Measurements from ENCODE around the gene LRRTM4. TPM values are rescaled to one million over a fixed set of nuclear protein-coding genes. Genes with fewer than 3 reads are reported as not detected.

The LRRTM4 gene
- total RNA-seq, 4 donors from 2014 or later: 0.09 to 1.1 (median 0.61) TPM

GRCh38 chr2:77328134-77328931 is 193.8 kb downstream of the LRRTM4 start:
- Histone ChIP-seq H3K36me3 (no peaks in the 10 kb centered on the region), H3K27ac (no peak overlapping the region), H3K27me3 (no peaks in the 10 kb centered on the region), H3K4me1 (no peaks in the 10 kb centered on the region), H3K9me3 (no peaks in the 10 kb centered on the region), H3K4me3 (no peak overlapping the region)
- ATAC-seq (no peak), DNase-seq (no peak)
- no peak for TF ChIP-seq POLR2A (IDR thresholded peaks at IDR 0.05)
- TF ChIP-seq, protein P1, sequence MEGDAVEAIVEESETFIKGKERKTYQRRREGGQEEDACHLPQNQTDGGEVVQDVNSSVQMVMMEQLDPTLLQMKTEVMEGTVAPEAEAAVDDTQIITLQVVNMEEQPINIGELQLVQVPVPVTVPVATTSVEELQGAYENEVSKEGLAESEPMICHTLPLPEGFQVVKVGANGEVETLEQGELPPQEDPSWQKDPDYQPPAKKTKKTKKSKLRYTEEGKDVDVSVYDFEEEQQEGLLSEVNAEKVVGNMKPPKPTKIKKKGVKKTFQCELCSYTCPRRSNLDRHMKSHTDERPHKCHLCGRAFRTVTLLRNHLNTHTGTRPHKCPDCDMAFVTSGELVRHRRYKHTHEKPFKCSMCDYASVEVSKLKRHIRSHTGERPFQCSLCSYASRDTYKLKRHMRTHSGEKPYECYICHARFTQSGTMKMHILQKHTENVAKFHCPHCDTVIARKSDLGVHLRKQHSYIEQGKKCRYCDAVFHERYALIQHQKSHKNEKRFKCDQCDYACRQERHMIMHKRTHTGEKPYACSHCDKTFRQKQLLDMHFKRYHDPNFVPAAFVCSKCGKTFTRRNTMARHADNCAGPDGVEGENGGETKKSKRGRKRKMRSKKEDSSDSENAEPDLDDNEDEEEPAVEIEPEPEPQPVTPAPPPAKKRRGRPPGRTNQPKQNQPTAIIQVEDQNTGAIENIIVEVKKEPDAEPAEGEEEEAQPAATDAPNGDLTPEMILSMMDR (IDR thresholded peaks at IDR 0.05 in 4 of 5, conservative IDR thresholded peaks at IDR 0.05 in 1 of 5): no peak
- intact Hi-C loops (cut with DNase I; ENCODE audit: low total_unique reads): no loop called here
- in situ Hi-C loops (cut with MboI; ENCODE audit: low sequenced_read_pairs in 4 of 4): no loop called here

- no peaks in the 10 kb centered on the region for H3K4me1 ChIP-seq
- H3K27me3 ChIP-seq: no peaks in the 10 kb centered on the region
- DNase-seq (no peak), ATAC-seq (no peak)
- H3K27ac ChIP-seq: no peak overlapping the region
- TF ChIP-seq, protein P1 (IDR thresholded peaks at IDR 0.05 in 4 of 5, conservative IDR thresholded peaks at IDR 0.05 in 1 of 5): no peak
- TF ChIP-seq POLR2A (IDR thresholded peaks at IDR 0.05): no peak
- H3K36me3 ChIP-seq: no peaks in the 10 kb centered on the region
- intact Hi-C loops (cut with DNase I; ENCODE audit: low total_unique reads) (no loop called here), in situ Hi-C loops (cut with MboI; ENCODE audit: low sequenced_read_pairs in 4 of 4) (no loop called here)
- H3K9me3 ChIP-seq: no peaks in the 10 kb centered on the region
- no peak overlapping the region for H3K4me3 ChIP-seq
Observed at GRCh38 chr2:77325395-77325794, 196.8 kb downstream of the LRRTM4 start.

DNA sequence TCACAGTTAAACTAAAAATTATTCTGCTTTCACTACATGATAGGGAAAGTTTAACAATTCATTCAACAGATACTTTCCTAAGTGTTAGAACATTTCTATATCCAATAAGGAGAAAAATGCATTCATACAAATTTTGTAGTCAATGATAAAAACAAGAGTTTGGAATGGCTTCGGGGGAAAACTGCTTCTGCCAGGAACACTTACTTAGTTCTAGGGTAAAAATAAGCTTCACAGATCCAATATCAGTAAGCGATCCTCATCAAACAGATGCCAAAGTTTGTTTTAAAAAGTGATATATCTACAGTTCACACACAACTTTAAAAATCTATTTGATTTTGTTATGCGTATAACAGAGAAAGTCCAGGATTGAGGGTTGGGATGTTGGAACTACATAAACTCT is 199.7 kb downstream of the LRRTM4 start:
- TF ChIP-seq, protein P1 (IDR thresholded peaks at IDR 0.05 in 4 of 5, conservative IDR thresholded peaks at IDR 0.05 in 1 of 5): no peak
- DNase-seq (no peak), ATAC-seq (no peak)
- no peaks in the 10 kb centered on the region for H3K27me3 ChIP-seq
- H3K9me3 ChIP-seq: no peaks in the 10 kb centered on the region
- H3K4me3 ChIP-seq: no peak overlapping the region
- in situ Hi-C loops (cut with MboI; ENCODE audit: low sequenced_read_pairs in 4 of 4) (no loop called here), intact Hi-C loops (cut with DNase I; ENCODE audit: low total_unique reads) (no loop called here)
- H3K27ac ChIP-seq: no peak overlapping the region
- no peaks in the 10 kb centered on the region for H3K4me1 ChIP-seq
- no peaks in the 10 kb centered on the region for H3K36me3 ChIP-seq

- H3K27me3 ChIP-seq: no peaks in the 10 kb centered on the region
- H3K9me3 ChIP-seq: no peaks in the 10 kb centered on the region
- DNase-seq (no peak), ATAC-seq (no peak)
- TF ChIP-seq, protein P1 (IDR thresholded peaks at IDR 0.05 in 4 of 5, conservative IDR thresholded peaks at IDR 0.05 in 1 of 5): no peak
- TF ChIP-seq POLR2A (IDR thresholded peaks at IDR 0.05): no peak
- H3K27ac ChIP-seq: no peak overlapping the region
- in situ Hi-C loops (cut with MboI; ENCODE audit: low sequenced_read_pairs in 4 of 4) (no loop called here), intact Hi-C loops (cut with DNase I; ENCODE audit: low total_unique reads) (no loop called here)
- no peaks in the 10 kb centered on the region for H3K4me1 ChIP-seq
- H3K4me3 ChIP-seq: no peak overlapping the region
- H3K36me3 ChIP-seq: no peaks in the 10 kb centered on the region
Observed at GRCh38 chr2:77314721-77315120, 207.5 kb downstream of the LRRTM4 start.

GRCh38 chr2:77310416-77310815 is 211.8 kb downstream of the LRRTM4 start:
- in situ Hi-C loops (cut with MboI; ENCODE audit: low sequenced_read_pairs in 4 of 4) (no loop called here), intact Hi-C loops (cut with DNase I; ENCODE audit: low total_unique reads) (no loop called here)
- Histone ChIP-seq H3K36me3 (no peaks in the 10 kb centered on the region), H3K9me3 (no peaks in the 10 kb centered on the region), H3K27me3 (no peaks in the 10 kb centered on the region), H3K4me3 (no peak overlapping the region), H3K27ac (no peak overlapping the region), H3K4me1 (no peaks in the 10 kb centered on the region)
- TF ChIP-seq, protein P1 (IDR thresholded peaks at IDR 0.05 in 4 of 5, conservative IDR thresholded peaks at IDR 0.05 in 1 of 5): no peak
- no peak for TF ChIP-seq POLR2A (IDR thresholded peaks at IDR 0.05)
- no peak for DNase-seq
- no peak for ATAC-seq

Data from gastrocnemius medialis (tissue), 4 donors.